Activated T-helper 17 cell treated with anti-CD3 and anti-CD28 coated beads, Interleukin-2, amount 50 U/mL, for 72 hours (primary cell): ENCODE measurements around the gene CRACR2A. TPM values are rescaled to one million over a fixed set of nuclear protein-coding genes. Genes with fewer than 3 reads are reported as not detected.

Experiments
- ATAC-seq: fragments of 150-1000 bp; cut with Tn5 transposase; replicated peaks from 2 replicates; pipeline ENCODE4 v1.10.0; 2021; ENCODE audit warnings: mild to moderate bottlenecking, moderate library complexity
- H3K27ac Mint-ChIP-seq: one replicate; pipeline ENCODE4 v1.8.0; 2022; ENCODE audit warnings: mixed read lengths
- H3K27me3 Mint-ChIP-seq: one replicate; pipeline ENCODE4 v1.8.0; 2022; ENCODE audit warnings: mixed read lengths
- H3K36me3 Mint-ChIP-seq: one replicate; pipeline ENCODE4 v1.8.0; 2022; ENCODE audit warnings: low read depth, mild to moderate bottlenecking, mixed read lengths
- H3K4me1 Mint-ChIP-seq: one replicate; pipeline ENCODE4 v1.8.0; 2022; ENCODE audit warnings: mixed read lengths
- H3K4me3 Mint-ChIP-seq: one replicate; pipeline ENCODE4 v1.8.0; 2022; ENCODE audit warnings: mild to moderate bottlenecking, mixed read lengths
- H3K9me3 Mint-ChIP-seq: one replicate; pipeline ENCODE4 v1.8.0; 2022; ENCODE audit warnings: mixed read lengths
- total RNA-seq, 2 donors: library from RNA; stranded (reverse); gene quantifications; one replicate each; pipeline ENCODE4 v1.2.3, GENCODE V29; 2022

Gene CRACR2A
- total RNA-seq, 2 donors from 2014 or later, result 39.4 to 46.3 TPM

DNA sequence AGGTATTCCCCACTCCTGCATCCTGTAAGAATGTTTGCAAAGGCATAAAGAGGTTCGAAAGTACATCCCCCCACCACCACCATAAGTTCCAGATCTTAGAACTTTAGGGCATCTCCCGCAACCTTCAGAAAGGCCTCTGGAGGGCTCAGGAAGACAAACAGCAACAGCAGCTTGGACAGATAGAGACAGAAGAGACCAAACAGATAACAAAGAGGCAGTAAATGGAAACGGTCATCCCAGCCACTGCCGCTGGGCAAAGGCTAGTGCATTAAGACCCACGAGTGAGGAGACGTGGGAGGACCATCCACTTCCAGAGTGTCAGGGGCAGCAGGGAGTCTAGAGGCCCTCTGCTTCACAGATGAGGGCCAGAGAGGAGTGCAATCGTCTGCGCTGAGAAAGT lies 124.3 kb downstream of the CRACR2A start:
- no peaks in the 10 kb centered on the region for H3K9me3 Mint-ChIP-seq
- H3K27ac Mint-ChIP-seq, result peak overlapping the region; percentile 83
- no peak overlapping the region for H3K4me3 Mint-ChIP-seq
- peaks cover 90% of the 10 kb centered on the region for H3K36me3 Mint-ChIP-seq
- H3K4me1 Mint-ChIP-seq, result no peaks in the 10 kb centered on the region
- ATAC-seq, result no peak
- no peaks in the 10 kb centered on the region for H3K27me3 Mint-ChIP-seq

- H3K9me3 Mint-ChIP-seq, result no peaks in the 10 kb centered on the region
- H3K36me3 Mint-ChIP-seq, result peaks cover 95% of the 10 kb centered on the region
- H3K4me1 Mint-ChIP-seq, result no peaks in the 10 kb centered on the region
- H3K27me3 Mint-ChIP-seq, result no peaks in the 10 kb centered on the region
- no peak overlapping the region for H3K4me3 Mint-ChIP-seq
- peak overlapping the region; percentile 58 for H3K27ac Mint-ChIP-seq
- ATAC-seq, result no peak
Measured at GRCh38 chr12:3627336-3627735, 125.6 kb downstream of the CRACR2A start.

DNA sequence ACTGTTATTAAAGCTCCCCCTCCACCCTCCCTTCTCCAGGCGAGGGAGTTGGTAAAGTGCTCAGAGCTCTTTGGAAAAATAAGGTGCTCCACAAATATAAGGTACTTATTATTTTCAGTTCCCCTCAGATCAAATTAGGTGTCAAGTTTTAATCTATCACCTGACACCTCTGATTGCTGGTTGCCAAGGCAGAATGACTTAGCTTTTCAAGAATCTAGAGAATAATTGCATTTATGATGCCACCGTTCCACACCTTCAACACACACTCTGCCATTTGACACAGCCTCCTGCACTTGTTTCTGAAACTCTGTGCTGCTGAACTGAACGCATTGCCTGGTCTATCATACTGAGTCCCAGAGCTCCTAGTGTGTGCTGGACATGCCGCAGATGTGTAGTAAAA lies 128.6 kb downstream of the CRACR2A start:
- Mint-ChIP-seq H3K4me1 (no peaks in the 10 kb centered on the region), H3K4me3 (no peak overlapping the region), H3K27me3 (no peaks in the 10 kb centered on the region), H3K27ac (no peak overlapping the region), H3K9me3 (no peaks in the 10 kb centered on the region), H3K36me3 (peaks cover 90% of the 10 kb centered on the region)
- no peak for ATAC-seq

DNA sequence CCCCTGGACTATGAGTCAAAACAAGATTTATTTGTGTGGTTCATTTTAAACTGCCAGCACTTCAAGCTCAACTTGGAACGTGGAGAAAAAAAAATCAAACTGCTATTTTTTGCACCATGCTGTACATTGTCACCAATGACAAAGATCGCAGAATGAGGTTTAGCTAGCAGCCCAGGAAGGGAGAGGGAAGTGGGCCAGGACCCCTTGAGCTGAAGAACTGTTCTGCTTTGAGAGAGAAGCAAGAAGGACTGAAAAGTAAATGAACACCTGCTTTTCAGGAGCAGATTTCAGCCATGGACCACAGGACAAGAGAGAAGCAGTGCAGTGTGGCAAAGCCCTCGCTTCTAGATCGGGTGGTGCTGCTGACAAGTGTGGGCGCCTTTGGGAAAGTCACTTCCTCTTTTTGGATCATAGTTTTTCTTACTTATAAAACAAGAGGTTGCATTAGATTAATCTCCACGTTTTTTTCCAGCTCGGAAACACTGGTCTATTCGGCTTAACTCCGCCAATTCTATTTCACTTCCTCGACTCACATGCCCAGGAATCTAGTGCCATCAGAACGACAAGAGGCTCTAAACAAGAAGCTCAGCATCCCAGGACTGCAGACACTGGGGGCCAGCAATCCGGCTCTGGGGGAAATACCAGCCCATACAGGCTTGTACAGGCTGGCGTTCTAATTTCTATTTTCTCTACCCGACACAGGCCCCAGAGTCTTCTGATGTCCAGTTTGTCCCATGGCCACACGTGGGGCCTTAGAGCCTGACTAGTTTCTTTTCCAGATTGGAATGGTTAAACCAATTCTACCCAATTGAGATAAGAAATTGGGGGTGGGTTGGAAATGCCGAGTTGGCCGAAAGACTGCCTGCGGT lies 129.9 kb downstream of the CRACR2A start:
- no peak overlapping the region for H3K27ac Mint-ChIP-seq
- peaks cover 93% of the 10 kb centered on the region for H3K36me3 Mint-ChIP-seq
- H3K27me3 Mint-ChIP-seq, result no peaks in the 10 kb centered on the region
- no peak for ATAC-seq
- H3K4me1 Mint-ChIP-seq, result no peaks in the 10 kb centered on the region
- no peak overlapping the region for H3K4me3 Mint-ChIP-seq
- H3K9me3 Mint-ChIP-seq, result no peaks in the 10 kb centered on the region

GRCh38 chr12:3622021-3622821 lies 130.7 kb downstream of the CRACR2A start:
- Mint-ChIP-seq H3K27me3 (no peaks in the 10 kb centered on the region), H3K4me3 (no peak overlapping the region), H3K36me3 (peaks cover 92% of the 10 kb centered on the region), H3K9me3 (no peaks in the 10 kb centered on the region), H3K27ac (peak overlapping the region; percentile 11), H3K4me1 (no peaks in the 10 kb centered on the region)
- ATAC-seq, result peak; percentile 85

DNA sequence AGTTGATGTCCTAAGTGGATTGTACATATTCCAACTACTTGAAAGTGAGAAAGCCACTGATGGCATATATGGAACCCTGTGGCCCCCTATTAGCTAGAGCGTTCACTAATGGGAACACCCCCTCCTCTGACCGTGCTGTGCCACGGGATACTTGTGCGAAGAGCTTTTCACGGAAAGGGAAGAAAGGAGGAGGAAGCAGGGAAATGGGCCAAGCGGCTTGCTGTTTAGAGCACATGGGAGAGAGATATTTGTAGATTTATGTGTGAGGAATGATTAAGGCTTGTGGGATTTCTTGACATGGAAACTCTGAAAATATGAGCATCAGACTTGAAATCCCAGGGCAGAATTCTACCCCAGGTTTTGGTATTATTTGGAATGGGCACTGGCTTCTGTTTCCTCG lies 132.1 kb downstream of the CRACR2A start:
- no peaks in the 10 kb centered on the region for H3K27me3 Mint-ChIP-seq
- peaks cover 92% of the 10 kb centered on the region for H3K36me3 Mint-ChIP-seq
- ATAC-seq, result no peak
- no peaks in the 10 kb centered on the region for H3K9me3 Mint-ChIP-seq
- H3K27ac Mint-ChIP-seq, result no peak overlapping the region
- H3K4me1 Mint-ChIP-seq, result no peaks in the 10 kb centered on the region
- H3K4me3 Mint-ChIP-seq, result no peak overlapping the region

- no peaks in the 10 kb centered on the region for H3K9me3 Mint-ChIP-seq
- ATAC-seq, result no peak
- peaks cover 91% of the 10 kb centered on the region for H3K36me3 Mint-ChIP-seq
Measured at GRCh38 chr12:3617565-3617964, 135.3 kb downstream of the CRACR2A start.

GRCh38 chr12:3615862-3616261 lies 137.0 kb downstream of the CRACR2A start:
- ATAC-seq, result no peak
- H3K4me1 Mint-ChIP-seq, result peaks cover 5% of the 10 kb centered on the region
- H3K36me3 Mint-ChIP-seq, result peaks cover 85% of the 10 kb centered on the region
- H3K4me3 Mint-ChIP-seq, result no peak overlapping the region
- no peak overlapping the region for H3K27ac Mint-ChIP-seq
- no peaks in the 10 kb centered on the region for H3K27me3 Mint-ChIP-seq
- peaks cover 3% of the 10 kb centered on the region for H3K9me3 Mint-ChIP-seq

More at GRCh38 chr12:3617565-3617964, 135.3 kb downstream of the CRACR2A start:
- H3K4me1 Mint-ChIP-seq, result peaks cover 5% of the 10 kb centered on the region
- H3K4me3 Mint-ChIP-seq, result no peak overlapping the region
- no peak overlapping the region for H3K27ac Mint-ChIP-seq
- H3K27me3 Mint-ChIP-seq, result no peaks in the 10 kb centered on the region

DNA sequence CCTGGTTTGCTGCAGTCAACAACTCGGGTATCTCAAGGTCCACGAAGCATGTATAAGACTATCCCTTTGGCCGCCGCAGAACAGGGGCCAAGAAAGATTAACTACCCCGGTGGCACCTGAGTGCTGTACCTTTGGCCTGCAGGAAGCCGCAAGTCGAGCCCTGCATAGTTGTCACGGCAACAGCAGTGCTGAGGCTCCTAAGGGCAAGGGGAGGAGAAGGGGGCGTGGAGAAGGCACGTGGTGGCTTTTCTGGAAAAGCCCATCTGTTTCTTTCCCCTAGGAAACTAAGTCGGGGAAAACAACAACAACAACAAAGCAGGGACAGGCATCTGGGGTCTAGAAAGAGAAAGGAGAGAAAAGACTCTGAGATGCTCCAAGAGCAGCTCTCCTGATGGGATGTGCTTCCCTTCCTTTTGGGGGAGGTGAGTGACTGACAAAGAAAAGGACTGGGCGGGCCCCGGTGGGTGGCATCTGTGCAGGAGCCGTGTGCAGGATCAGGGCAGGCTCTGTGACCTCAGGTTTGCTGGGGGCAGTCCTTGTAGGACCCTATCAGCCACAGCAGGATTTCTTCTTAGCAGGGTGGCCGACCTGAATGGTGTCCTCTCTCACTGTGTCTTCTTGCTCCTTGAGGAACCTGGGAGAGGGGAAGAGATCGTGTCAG lies 138.0 kb downstream of the CRACR2A start:
- H3K9me3 Mint-ChIP-seq, result peaks cover 3% of the 10 kb centered on the region
- no peak overlapping the region for H3K4me3 Mint-ChIP-seq
- H3K4me1 Mint-ChIP-seq, result peaks cover 5% of the 10 kb centered on the region
- no peaks in the 10 kb centered on the region for H3K27me3 Mint-ChIP-seq
- H3K27ac Mint-ChIP-seq, result no peak overlapping the region
- peaks cover 89% of the 10 kb centered on the region for H3K36me3 Mint-ChIP-seq
- no peak for ATAC-seq

GRCh38 chr12:3613641-3614395 lies 139.1 kb downstream of the CRACR2A start:
- H3K36me3 Mint-ChIP-seq, result peaks cover 91% of the 10 kb centered on the region
- ATAC-seq, result no peak
- no peak overlapping the region for H3K4me3 Mint-ChIP-seq

GRCh38 chr12:3611860-3612703 lies 140.8 kb downstream of the CRACR2A start:
- Mint-ChIP-seq H3K27ac (no peak overlapping the region), H3K27me3 (no peaks in the 10 kb centered on the region), H3K9me3 (peaks cover 3% of the 10 kb centered on the region), H3K4me1 (peaks cover 7% of the 10 kb centered on the region), H3K4me3 (no peak overlapping the region), H3K36me3 (peaks cover 75% of the 10 kb centered on the region)
- ATAC-seq, result no peak

More at GRCh38 chr12:3613641-3614395, 139.1 kb downstream of the CRACR2A start:
- Mint-ChIP-seq H3K4me1 (peaks cover 5% of the 10 kb centered on the region), H3K27ac (no peak overlapping the region), H3K27me3 (no peaks in the 10 kb centered on the region), H3K9me3 (peaks cover 3% of the 10 kb centered on the region)

- H3K27me3 Mint-ChIP-seq, result no peaks in the 10 kb centered on the region
- ATAC-seq, result no peak
- peaks cover 33% of the 10 kb centered on the region for H3K36me3 Mint-ChIP-seq
- H3K4me3 Mint-ChIP-seq, result no peak overlapping the region
- H3K27ac Mint-ChIP-seq, result no peak overlapping the region
- peaks cover 3% of the 10 kb centered on the region for H3K9me3 Mint-ChIP-seq
- peaks cover 5% of the 10 kb centered on the region for H3K4me1 Mint-ChIP-seq
Measured at GRCh38 chr12:3607821-3608220, 145.1 kb downstream of the CRACR2A start.

GRCh38 chr12:3607039-3607720 lies 145.7 kb downstream of the CRACR2A start:
- Mint-ChIP-seq H3K4me3 (no peak overlapping the region), H3K4me1 (peaks cover 5% of the 10 kb centered on the region), H3K27ac (peak overlapping the region; percentile 26), H3K9me3 (peaks cover 3% of the 10 kb centered on the region), H3K27me3 (no peaks in the 10 kb centered on the region), H3K36me3 (peaks cover 32% of the 10 kb centered on the region)
- ATAC-seq, result no peak
